HCT116 (cell line): ENCODE measurements around the gene DLST.

Experiments used
- ATF3 ChIP-seq: IDR thresholded peaks from 2 replicates; pipeline ENCODE4 v1.6.1; 2012
- CBX3 ChIP-seq: IDR thresholded peaks from 2 replicates; pipeline ENCODE4 v1.6.1; 2012; ENCODE audit warnings: low read depth
- CTCF ChIP-seq, 3 experiments: fragments of 200-600 bp in 1 of 3; sonication (generic) in 1 of 3; IDR thresholded peaks in 2 of 3; conservative IDR thresholded peaks in 1 of 3; 2 replicates each; pipeline ENCODE4 v1.5.1; 2012 to 2017; ENCODE audit warnings: low read depth in 2 of 3, low read length in 2 of 3, antibody characterized with exemption in 1 of 3, borderline replicate concordance in 1 of 3, control low read depth in 1 of 3, mild to moderate bottlenecking in 1 of 3, mixed read lengths in 1 of 3, mixed run types in 1 of 3, moderate library complexity in 1 of 3; ENCODE audit not compliant: insufficient read depth in 1 of 3
- EZH2 ChIP-seq: fragments of 200-600 bp; sonication (generic); IDR thresholded peaks from 2 replicates; pipeline ENCODE4 v1.6.1; 2017; ENCODE audit warnings: antibody characterized with exemption, mixed run types
- EZH2phosphoT487 ChIP-seq: fragments of 200-600 bp; IDR thresholded peaks from 2 replicates; pipeline ENCODE4 v1.6.1; 2018; ENCODE audit warnings: antibody characterized with exemption, borderline replicate concordance
- MAX ChIP-seq: IDR thresholded peaks from 2 replicates; pipeline ENCODE4 v1.6.1; 2012
- POLR2A ChIP-seq: IDR thresholded peaks from 2 replicates; pipeline ENCODE4 v1.7.0; 2011; ENCODE audit warnings: borderline replicate concordance; ENCODE audit not compliant: insufficient read depth, insufficient read length; ENCODE audit errors: extremely low read depth
- RAD21 ChIP-seq: IDR thresholded peaks from 2 replicates; pipeline ENCODE4 v1.6.1; 2012; ENCODE audit warnings: low read depth, mild to moderate bottlenecking
- REST ChIP-seq: IDR thresholded peaks from 2 replicates; pipeline ENCODE4 v1.6.1; 2012; ENCODE audit warnings: low read depth
- SIN3A ChIP-seq: IDR thresholded peaks from 2 replicates; pipeline ENCODE4 v1.6.1; 2012; ENCODE audit warnings: low read depth
- YY1 ChIP-seq: IDR thresholded peaks from 2 replicates; pipeline ENCODE4 v1.6.1; 2011; ENCODE audit warnings: low read length, low read depth, moderate library complexity, mild to moderate bottlenecking; ENCODE audit not compliant: insufficient replicate concordance; ENCODE audit errors: extremely low read depth
- ZFX ChIP-seq: fragments of 450-650 bp; IDR thresholded peaks from 2 replicates; pipeline ENCODE4 v1.6.1; 2017
- ZNF274 ChIP-seq: fragments of 200-500 bp; sonication (Bioruptor generic); IDR thresholded peaks from 2 replicates; pipeline ENCODE4 v1.6.1; 2014; ENCODE audit warnings: mild to moderate bottlenecking, low read depth, low read length, inconsistent platforms

- no peak for TF ChIP-seq SIN3A
- TF ChIP-seq YY1: no peak
- no peak for TF ChIP-seq ZFX
- no peak for TF ChIP-seq CTCF (IDR thresholded peaks at IDR 0.05 in 2 of 3, conservative IDR thresholded peaks at IDR 0.05 in 1 of 3; ENCODE audit: borderline replicate concordance in 1 of 3, insufficient read depth in 1 of 3, low read depth in 2 of 3, low read length in 2 of 3)
- no peak for TF ChIP-seq EZH2
- no peak for TF ChIP-seq RAD21
- TF ChIP-seq EZH2phosphoT487: no peak
- no peak for TF ChIP-seq ZNF274
- TF ChIP-seq POLR2A: no peak
- TF ChIP-seq REST: no peak
- TF ChIP-seq ATF3: no peak
- TF ChIP-seq CBX3: no peak
- no peak for TF ChIP-seq MAX
Measured at GRCh38 chr14:74863274-74863673, 18.4 kb upstream of the DLST start.
